GM19043 (cell line): ENCODE measurements around the gene GPR176.

ENCODE experiments used
- ATAC-seq: cut with Tn5 transposase; IDR thresholded peaks from one replicate; pipeline ENCODE4 v1.9.1; 2021; ENCODE audit warnings: low read depth; ENCODE audit not compliant: unreplicated experiment

Gene GPR176

GRCh38 chr15:39752246-39752645 lies 167.8 kb downstream of the GPR176 start:
- ATAC-seq: no peak
